ENCODE measurements around the gene C1QTNF9. TPM values are rescaled to one million over a fixed set of nuclear protein-coding genes. Genes with fewer than 3 reads are reported as not detected.

C1QTNF9 gene
- total RNA-seq, 4 donors from 2014 or later: 0.28 to 0.70 TPM; not detected in 2

DNA sequence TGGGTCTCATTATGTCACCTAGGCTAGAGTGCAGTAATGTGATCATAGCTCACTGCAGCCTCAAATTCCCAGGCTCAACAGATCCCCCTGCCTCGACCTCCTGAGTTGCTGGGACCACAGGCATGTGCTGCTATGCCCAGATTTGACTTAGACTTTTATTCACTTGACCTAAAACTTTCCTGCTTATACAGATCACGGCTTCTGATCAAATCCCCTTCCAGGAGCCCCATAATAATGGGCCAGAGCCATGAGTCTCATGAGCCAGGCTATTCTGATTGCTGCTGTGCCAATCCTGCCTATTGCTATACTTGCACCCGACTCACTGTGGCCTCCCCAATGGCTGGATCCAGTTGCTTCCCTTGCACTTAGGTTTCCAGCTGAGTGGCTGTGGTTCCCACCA is 42.0 kb downstream of the C1QTNF9 start:
- Histone ChIP-seq H3K4me1 (no peaks in the 10 kb centered on the region), H3K27me3 (no peaks in the 10 kb centered on the region), H3K9me3 (no peaks in the 10 kb centered on the region), H3K27ac (no peak overlapping the region), H3K4me3 (no peak overlapping the region), H3K36me3 (no peaks in the 10 kb centered on the region)
- TF ChIP-seq, protein P1, sequence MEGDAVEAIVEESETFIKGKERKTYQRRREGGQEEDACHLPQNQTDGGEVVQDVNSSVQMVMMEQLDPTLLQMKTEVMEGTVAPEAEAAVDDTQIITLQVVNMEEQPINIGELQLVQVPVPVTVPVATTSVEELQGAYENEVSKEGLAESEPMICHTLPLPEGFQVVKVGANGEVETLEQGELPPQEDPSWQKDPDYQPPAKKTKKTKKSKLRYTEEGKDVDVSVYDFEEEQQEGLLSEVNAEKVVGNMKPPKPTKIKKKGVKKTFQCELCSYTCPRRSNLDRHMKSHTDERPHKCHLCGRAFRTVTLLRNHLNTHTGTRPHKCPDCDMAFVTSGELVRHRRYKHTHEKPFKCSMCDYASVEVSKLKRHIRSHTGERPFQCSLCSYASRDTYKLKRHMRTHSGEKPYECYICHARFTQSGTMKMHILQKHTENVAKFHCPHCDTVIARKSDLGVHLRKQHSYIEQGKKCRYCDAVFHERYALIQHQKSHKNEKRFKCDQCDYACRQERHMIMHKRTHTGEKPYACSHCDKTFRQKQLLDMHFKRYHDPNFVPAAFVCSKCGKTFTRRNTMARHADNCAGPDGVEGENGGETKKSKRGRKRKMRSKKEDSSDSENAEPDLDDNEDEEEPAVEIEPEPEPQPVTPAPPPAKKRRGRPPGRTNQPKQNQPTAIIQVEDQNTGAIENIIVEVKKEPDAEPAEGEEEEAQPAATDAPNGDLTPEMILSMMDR (IDR thresholded peaks at IDR 0.05): no peak
- intact Hi-C loops (cut with DNase I; ENCODE audit: low total_unique reads): no loop called here
- DNase-seq: no peak

DNA sequence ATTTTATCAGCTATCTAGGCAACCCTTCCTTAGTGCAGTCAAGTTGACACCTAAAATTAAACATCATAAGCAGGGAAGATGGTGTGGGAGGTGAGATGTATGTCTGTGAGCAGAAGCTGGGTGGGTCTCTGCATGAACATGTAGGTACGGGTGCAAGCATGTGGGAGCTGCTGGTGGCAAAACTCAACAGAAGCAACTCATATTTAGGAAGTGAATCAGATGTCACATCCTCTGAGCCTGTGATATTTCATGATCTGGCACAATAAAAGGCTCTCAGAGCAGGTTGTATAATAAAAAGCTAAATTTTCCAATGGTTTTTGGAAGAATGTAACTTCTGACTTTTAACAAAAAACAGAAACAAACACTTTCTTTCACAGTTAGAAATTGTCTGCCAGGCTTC is 44.4 kb downstream of the C1QTNF9 start:
- intact Hi-C loops (cut with DNase I; ENCODE audit: low total_unique reads): no loop called here
- DNase-seq: no peak
- Histone ChIP-seq H3K9me3 (no peaks in the 10 kb centered on the region), H3K4me1 (no peaks in the 10 kb centered on the region), H3K4me3 (no peak overlapping the region), H3K36me3 (no peaks in the 10 kb centered on the region), H3K27ac (no peak overlapping the region), H3K27me3 (no peaks in the 10 kb centered on the region)
- TF ChIP-seq, protein P1 (IDR thresholded peaks at IDR 0.05): no peak
- no peak for TF ChIP-seq POLR2A (IDR thresholded peaks at IDR 0.05)

DNA sequence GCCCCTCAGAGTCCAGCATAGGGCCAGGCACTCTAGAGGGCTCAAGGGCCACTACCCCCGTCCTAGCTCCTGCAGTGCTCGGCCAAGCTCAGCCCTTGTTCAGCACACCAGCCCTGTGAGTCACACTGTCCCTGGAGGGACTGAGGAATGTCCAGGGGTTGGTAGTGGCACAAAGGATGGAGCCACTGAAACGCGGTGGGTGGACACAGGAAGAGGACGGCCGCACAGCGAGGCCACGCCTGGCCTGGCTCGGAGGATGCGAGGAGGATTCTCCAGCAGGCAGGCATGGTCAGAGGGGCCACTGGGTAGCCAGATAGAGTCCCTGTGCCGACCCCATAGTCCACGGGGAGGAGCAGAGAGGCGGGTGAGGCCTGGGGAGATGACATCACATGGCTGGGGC is 45.7 kb downstream of the C1QTNF9 start:
- Histone ChIP-seq H3K9me3 (no peaks in the 10 kb centered on the region), H3K36me3 (no peaks in the 10 kb centered on the region), H3K4me3 (no peak overlapping the region), H3K27me3 (no peaks in the 10 kb centered on the region), H3K27ac (no peak overlapping the region), H3K4me1 (no peaks in the 10 kb centered on the region)
- TF ChIP-seq POLR2A (IDR thresholded peaks at IDR 0.05): no peak
- TF ChIP-seq, protein P1 (IDR thresholded peaks at IDR 0.05): no peak
- intact Hi-C loops (cut with DNase I; ENCODE audit: low total_unique reads): loop anchor here (5.0 kb wide), 1 partner anchor 1418 kb away; no protein-coding TSS in a partner anchor
- no peak for DNase-seq

DNA sequence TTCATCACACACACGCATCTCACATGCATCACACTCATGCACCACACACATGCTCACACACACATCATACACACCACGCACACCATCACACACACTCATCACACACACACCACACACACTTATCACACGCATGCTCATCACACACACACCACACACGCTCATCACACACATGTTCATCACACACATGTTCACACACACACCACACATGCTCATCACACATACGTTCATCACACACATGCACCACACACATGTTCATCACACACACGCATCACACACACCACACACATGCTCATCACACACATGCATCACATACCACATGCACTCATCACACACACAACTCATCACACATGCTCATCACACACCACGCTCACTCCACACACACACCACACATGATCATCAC is 46.9 kb downstream of the C1QTNF9 start:
- intact Hi-C loops (cut with DNase I; ENCODE audit: low total_unique reads): loop anchor here (5.0 kb wide), 1 partner anchor 1419 kb away; no protein-coding TSS in a partner anchor
- no peak for DNase-seq
- Histone ChIP-seq H3K4me3 (no peak overlapping the region), H3K27ac (no peak overlapping the region), H3K4me1 (no peaks in the 10 kb centered on the region), H3K36me3 (no peaks in the 10 kb centered on the region), H3K27me3 (no peaks in the 10 kb centered on the region), H3K9me3 (no peaks in the 10 kb centered on the region)
- TF ChIP-seq, protein P1 (IDR thresholded peaks at IDR 0.05): no peak
- TF ChIP-seq POLR2A (IDR thresholded peaks at IDR 0.05): no peak

DNA sequence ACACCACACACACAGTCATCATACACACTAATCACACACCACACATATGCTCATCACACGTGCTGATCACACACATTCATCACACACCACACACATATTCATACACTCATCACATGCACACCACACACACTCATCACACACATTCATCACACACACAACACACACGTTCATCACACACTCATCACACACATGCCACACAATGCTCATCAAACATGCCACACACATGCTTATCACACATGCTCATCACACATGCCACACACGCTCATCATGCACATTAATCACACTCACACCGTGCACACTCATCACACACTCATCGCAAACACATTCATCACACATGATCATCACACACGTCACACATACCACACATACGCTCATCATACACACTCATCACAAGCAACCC is 47.5 kb downstream of the C1QTNF9 start:
- intact Hi-C loops (cut with DNase I; ENCODE audit: low total_unique reads): loop anchor here (5.0 kb wide), 1 partner anchor 1420 kb away; no protein-coding TSS in a partner anchor
- Histone ChIP-seq H3K27ac (no peak overlapping the region), H3K4me1 (no peaks in the 10 kb centered on the region), H3K4me3 (no peak overlapping the region), H3K9me3 (no peaks in the 10 kb centered on the region), H3K36me3 (no peaks in the 10 kb centered on the region), H3K27me3 (no peaks in the 10 kb centered on the region)
- no peak for TF ChIP-seq POLR2A (IDR thresholded peaks at IDR 0.05)
- TF ChIP-seq, protein P1 (IDR thresholded peaks at IDR 0.05): no peak
- DNase-seq: no peak
